KG1 (cell line): ENCODE data around the gene GARIN3.
A peak's percentile ranks its signal among the peaks of the same experiment; 100 is the strongest.

Experiments used
- DNase-seq: peaks from one replicate; lab custom pipeline; 2025; lab: John Stamatoyannopoulos, UW

Gene GARIN3

GRCh38 chr5:157143127-157143971 is 22.7 kb downstream of the GARIN3 start:
- DNase-seq = no peak

GRCh38 chr5:157142317-157143126 is 23.5 kb downstream of the GARIN3 start, which contains the start of gene MED7:
TSS of gene MED7 (minus strand) at chr5:157142865. CDS start at chr5:157139431, 3,434 bp downstream.
- peak; percentile 65 for DNase-seq

- DNase-seq = no peak
Observed at GRCh38 chr5:157137691-157138090, 28.4 kb downstream of the GARIN3 start.

GRCh38 chr5:157132281-157132612 is 33.8 kb downstream of the GARIN3 start:
- no peak for DNase-seq

GRCh38 chr5:157130925-157131324 is 35.1 kb downstream of the GARIN3 start:
- DNase-seq = no peak

GRCh38 chr5:157121709-157122108 is 44.4 kb downstream of the GARIN3 start:
- DNase-seq = no peak

- no peak for DNase-seq
Observed at GRCh38 chr5:157120102-157120501, 46.0 kb downstream of the GARIN3 start.

GRCh38 chr5:157116483-157116954 is 49.5 kb downstream of the GARIN3 start:
- no peak for DNase-seq

- DNase-seq = no peak
Observed at GRCh38 chr5:157115502-157115901, 50.6 kb downstream of the GARIN3 start.

GRCh38 chr5:157115012-157115411 is 51.1 kb downstream of the GARIN3 start:
- DNase-seq = no peak

- DNase-seq = no peak
Observed at GRCh38 chr5:157113002-157113401, 53.1 kb downstream of the GARIN3 start.
